ENCODE results near the gene ALKAL2.
A peak's percentile ranks its signal among the peaks of the same experiment; 100 is the strongest.
"Not testable (repeated sequence)": the region's sequence is repeated elsewhere in the genome, so short reads cannot be mapped to it uniquely, and the experiment has no call there.

ALKAL2 gene, protein sequence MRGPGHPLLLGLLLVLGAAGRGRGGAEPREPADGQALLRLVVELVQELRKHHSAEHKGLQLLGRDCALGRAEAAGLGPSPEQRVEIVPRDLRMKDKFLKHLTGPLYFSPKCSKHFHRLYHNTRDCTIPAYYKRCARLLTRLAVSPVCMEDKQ

GRCh38 chr2:287911-288757, at the start of gene ALKAL2:
TSS of gene ALKAL2 (minus strand) at chr2:288091. CDS start at chr2:287835, 256 bp downstream.
- DNase-seq = no peak

DNA sequence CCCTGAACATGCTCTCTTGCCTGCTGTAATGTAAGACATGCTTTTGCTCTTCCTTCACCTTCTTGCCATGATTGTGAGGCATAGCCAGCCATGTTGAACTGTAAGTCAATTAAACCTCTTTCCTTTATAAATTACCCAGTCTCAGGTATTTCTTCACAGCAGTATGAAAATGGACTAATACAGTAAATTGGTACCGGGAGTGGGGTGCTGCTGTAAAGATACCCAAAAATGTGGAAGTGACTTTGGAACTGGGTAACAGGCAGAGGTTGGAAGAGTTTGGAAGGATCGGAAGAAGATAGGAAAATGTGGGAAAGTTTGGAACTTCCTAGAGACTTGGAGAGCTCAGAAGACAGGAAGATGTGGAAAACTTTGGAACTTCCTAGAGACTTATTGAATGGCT, 49.1 kb upstream of the ALKAL2 start:
- not testable (repeated sequence) for DNase-seq

DNA sequence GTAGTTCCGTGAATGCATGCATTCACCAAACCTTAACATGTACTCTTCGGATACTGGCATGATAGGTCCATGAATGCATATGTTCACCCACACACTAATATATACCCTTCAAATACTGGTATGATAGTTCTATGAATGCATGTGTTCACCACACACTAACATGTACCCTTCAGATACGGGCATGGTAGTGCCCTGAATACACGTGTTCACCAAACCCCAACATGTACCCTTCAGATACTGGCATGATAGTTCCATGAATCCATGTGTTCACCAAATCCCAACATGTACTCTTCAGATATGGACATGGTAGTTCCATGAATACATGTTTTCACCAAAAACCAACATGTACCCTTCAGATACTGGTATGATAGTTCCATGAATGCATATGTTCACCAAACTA, 48.5 kb upstream of the ALKAL2 start:
- DNase-seq = no peak

DNA sequence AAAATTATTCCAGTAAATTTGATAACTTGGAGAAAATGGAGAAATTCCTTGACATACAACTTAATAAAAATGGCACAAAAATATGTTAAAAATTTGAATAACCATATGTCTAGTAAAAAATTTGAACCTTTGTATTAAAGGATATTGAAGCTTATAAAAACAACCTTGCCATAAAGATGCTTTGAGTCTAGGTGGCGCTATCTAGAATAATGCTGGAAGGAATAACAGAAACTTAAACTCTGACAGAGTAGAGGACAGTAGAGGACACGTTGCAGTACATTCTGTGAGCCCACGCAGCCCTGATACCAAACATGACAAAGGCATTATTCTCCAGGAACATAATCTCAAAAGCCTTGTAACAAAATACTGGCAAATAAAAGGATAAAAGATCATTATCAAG, 44.7 kb upstream of the ALKAL2 start:
- DNase-seq = no peak

DNA sequence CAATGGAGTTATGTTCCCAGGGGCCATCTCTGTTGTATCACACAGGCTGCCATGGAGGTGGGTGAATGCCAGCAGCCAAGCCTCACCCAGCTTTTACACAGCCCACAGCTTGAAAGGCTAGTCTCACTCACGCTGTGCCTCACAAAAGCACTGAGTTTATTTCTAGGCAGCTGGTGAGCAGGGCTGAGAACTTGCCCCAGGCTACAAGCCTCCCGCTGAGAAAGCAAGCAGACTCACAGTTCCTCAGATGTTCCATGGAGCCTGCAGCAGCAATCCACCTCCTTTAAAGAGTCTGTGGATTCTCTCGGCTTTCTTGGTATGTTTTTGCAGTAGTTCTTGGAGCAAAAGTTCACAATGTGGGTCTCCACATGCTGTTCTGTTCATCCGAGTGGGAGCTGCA, 40.9 kb upstream of the ALKAL2 start:
- DNase-seq = no peak

GRCh38 chr2:323035-323434, 35.1 kb upstream of the ALKAL2 start:
- no peak for DNase-seq

- DNase-seq = no peak
Measured at GRCh38 chr2:322326-322725, 34.4 kb upstream of the ALKAL2 start.

DNA sequence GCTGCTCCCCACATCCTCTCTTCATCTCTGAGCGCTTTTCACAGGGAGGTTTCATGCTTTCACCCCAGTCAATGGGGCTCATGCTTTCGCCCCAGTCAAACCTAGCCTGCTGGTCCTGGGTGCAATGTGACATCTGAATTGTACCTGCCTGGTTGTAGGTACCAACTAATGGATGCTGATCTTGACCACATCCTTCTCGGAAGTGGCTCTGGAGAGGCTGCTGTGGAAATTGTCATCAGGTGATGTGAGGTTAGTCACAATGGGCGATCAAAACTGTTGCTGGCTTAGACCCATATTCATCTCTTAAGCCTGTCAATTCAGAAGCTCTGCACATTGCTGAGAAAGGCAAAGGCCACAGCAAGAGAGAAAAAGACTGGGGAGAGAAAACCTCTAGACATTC, 32.7 kb upstream of the ALKAL2 start:
- DNase-seq = no peak

DNA sequence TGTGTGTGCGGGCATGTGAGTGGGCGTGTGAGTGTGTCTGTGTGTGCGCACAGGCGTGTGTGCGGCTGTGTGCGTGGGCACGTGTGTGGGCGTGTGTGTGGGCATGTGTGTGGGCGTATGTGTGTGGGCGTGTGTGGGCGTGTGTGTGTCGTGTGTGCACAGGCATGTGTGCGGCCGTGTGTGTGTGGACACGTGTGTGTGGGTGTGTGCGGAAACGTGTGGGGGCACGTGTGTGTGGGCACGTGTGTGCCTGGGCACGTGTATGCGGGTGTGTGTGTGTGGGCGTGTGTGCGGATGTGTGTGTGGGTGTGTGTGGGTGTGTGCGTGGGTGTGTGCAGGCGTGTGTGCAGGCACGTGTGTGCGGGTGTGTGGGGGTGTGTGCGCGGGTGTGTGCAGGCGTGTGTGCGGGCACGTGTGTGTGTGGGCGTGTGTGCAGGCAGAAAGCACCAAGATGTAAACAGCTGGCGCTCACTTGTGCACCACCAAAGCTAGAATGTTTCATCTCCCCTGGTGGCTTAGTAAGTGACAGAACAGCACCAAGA, 31.2 kb upstream of the ALKAL2 start:
- DNase-seq = no peak

- DNase-seq = peak; percentile 45
Measured at GRCh38 chr2:317501-318424, 29.9 kb upstream of the ALKAL2 start.

GRCh38 chr2:316381-316780, 28.5 kb upstream of the ALKAL2 start:
- DNase-seq = no peak

GRCh38 chr2:315925-316324, 28.0 kb upstream of the ALKAL2 start:
- not testable (repeated sequence) for DNase-seq

DNA sequence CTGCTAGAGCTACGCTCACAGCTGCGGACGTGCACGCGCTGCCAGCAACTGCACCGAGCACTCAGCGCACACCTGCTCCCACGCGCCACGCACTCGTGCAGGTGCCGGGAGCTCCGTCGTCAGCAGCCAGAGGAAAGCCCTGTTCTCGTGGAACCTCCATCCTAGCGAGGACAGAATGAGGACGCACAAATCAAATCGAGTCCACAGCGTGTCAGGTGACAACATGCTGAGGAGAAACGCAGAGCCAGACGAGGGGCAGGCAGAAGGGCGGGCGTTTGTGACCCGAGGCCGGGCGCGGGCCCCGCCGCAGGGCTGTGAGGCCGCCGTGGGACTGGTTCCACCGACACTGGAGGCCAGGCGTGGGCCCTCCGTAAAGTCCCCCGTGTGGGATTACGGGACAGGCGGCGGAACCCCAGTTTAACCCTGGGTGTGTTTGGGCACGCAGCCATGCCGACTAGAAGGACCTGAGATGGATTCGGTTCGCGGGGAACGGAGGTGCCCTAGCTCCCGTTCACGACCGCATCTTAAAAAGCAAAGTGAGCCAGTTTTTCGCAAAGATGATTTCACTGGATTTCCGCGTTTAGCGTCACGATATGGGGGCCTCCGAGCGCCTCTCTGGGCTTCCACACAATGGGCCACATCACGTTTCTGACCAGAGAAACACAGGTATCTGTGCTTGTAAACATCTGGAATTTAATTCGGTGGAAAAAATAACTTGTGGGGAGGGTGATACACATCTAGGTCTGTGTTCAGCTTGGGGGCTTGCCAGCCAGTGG, 26.9 kb upstream of the ALKAL2 start:
- DNase-seq = no peak

DNA sequence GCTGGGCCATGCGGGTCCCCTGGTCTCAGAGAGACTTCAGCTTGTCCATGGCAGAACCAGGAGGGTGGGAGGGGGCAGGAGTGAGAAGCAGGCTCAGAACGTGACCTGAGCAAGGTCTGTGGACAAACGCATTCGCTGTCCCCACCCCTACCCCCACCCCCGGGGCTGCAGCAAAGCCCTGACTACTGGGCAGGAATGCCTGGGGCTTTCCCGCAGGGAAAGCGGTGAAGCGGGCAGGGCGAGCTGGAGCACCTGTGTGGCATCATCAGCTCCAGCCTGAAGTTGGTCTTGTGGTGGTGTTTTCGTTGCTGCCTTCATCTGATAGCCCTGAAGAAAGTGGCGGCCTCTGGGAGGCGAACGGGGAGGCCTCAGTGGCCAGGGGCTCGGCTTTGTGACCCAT, 26.1 kb upstream of the ALKAL2 start:
- DNase-seq = no peak

DNA sequence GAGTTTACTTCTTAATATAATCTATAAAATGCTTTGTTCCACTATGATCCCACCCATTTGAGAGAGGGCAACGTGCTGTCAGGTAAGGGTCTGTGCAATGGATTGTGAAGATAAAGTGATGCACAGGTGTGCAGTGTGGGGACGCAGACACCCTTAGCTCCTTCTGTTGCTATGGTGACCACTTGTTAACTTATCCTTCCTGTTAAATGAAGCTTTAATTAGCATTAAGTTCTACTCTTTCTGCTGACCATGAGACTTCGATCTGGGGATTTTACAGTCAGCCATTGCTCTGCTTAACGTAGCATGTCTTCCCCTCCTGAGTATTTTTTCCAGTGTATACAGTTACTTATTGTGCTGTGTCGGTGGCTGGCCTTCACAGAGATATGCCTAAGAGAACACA, 23.1 kb upstream of the ALKAL2 start:
- no peak for DNase-seq

- DNase-seq = no peak
Measured at GRCh38 chr2:309954-310510, 22.1 kb upstream of the ALKAL2 start.

DNA sequence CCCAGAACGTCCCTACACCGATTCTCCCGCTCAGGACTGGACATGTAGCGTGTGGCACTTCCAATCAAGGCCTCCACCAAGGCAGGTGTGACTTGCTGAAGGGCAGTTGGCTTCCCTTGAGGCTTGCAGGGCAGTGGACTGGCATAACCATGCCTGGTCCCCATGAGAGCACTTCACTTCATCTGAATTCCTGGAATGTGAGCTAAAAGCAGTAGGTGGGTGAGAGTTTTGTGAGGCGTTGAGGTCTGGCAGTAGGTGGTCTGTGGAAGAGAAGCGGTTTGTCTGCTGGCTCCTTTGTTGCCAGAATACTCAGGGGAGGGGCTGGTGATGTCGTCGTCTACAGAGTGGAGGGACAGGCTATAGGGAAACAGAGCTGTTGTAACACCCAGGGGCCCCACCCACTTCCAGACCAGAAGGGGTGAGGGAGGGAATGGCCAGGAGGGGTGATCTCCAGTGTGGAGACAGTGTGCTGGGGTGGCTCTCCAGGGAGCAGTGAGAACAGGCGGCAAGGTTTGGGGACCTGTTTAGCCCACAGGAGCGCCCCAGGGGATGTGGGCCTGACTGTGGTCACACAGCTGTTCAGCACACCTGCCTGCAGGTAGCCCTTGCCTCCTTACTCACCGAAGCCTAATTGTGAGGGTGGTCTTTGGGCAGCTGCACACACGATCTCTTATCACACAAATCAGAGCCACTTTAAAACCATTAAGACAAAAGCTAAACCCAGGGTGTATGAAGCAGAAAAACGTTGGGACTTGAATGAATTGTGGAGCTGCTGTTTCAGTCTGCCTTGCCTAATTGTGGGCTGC, 21.5 kb upstream of the ALKAL2 start:
- no peak for DNase-seq

GRCh38 chr2:305366-305765, 17.5 kb upstream of the ALKAL2 start:
- DNase-seq = no peak

DNA sequence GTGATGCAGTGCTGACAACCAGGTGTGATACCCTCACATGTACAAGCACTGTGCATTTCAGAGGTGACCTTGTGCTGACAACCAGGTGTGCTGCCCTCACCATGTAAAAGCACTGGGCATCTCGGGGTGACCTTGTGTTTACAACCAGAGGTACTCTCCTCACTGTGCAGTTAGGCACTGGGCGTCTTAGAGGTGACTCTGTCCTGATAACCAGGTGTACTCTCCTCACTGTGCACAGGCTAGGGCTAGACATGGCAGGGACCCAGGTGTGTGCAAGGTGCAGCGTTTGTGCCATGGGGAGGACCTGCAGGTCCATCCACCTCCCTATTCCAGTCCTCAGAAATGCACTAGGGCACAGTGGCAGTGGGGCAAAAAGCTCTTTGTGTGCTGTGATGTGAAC, 8.5 kb upstream of the ALKAL2 start:
- DNase-seq = no peak

GRCh38 chr2:295090-295489, 7.2 kb upstream of the ALKAL2 start:
- no peak for DNase-seq

DNA sequence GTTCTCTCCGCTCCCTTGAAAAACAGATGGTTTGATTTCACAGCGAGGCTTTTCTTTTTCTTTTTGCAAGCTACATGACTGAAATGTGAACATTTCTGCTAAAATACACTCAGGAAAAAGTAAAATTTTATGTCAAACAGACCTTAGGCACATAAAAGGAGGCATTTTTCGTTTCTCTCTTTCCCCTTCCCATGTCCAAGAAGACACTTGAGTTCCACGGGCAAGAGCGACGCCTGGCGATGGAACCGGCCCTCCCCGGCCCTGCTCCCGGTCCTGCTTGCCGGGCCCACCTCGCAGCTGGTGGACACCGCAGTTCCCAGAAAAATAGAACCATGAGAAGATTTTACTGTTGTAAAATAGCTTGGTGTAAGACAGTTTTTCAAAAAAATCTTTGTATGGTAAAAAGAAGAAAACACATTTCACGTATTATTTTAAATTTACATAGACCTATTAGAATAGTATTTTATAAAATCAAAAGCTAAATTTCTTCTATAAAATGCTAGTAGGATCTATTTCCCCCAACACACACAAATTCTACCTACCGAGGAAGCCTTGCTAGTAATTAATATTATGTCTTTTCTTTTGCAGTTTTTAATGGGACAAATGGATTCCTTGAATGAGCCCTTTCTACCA, 2.3 kb upstream of the ALKAL2 start:
- peak; percentile 9 for DNase-seq

Measured in stimulated activated naive CD4-positive, alpha-beta T cell treated with Interleukin-2 at 50 U/mL for 16 hours (primary cell).